Activated T-helper 1 cell treated with anti-CD3 and anti-CD28 coated beads, Interleukin-12 subunit alpha, Interleukin-12 subunit beta, Interleukin-2, Interleukin-4 antibody, amounts not matched to agents 30 ng/mL and 10 ng/mL and 1 ng/mL, durations not matched to agents 14 hours and 24 hours and 36 hours (primary cell): ENCODE data around the gene TBX3. TPM values are rescaled to one million over a fixed set of nuclear protein-coding genes. Genes with fewer than 3 reads are reported as not detected.

ENCODE experiments used
- DNase-seq: peaks from one replicate; pipeline ENCODE4 v3.0.0; 2021; ENCODE audit warnings: low spot score
- H3K27ac Mint-ChIP-seq: one replicate; pipeline ENCODE4 v1.8.0; 2021; ENCODE audit warnings: mild to moderate bottlenecking, mixed read lengths
- H3K27me3 Mint-ChIP-seq: one replicate; pipeline ENCODE4 v1.8.0; 2022; ENCODE audit warnings: mild to moderate bottlenecking, moderate library complexity, mixed read lengths; ENCODE audit not compliant: insufficient read depth
- H3K36me3 Mint-ChIP-seq: one replicate; pipeline ENCODE4 v1.8.0; 2021; ENCODE audit warnings: low read depth, mixed read lengths
- H3K4me1 Mint-ChIP-seq: one replicate; pipeline ENCODE4 v1.8.0; 2021; ENCODE audit warnings: low read depth, mixed read lengths
- H3K4me3 Mint-ChIP-seq: one replicate; pipeline ENCODE4 v1.8.0; 2021; ENCODE audit warnings: mild to moderate bottlenecking, moderate library complexity, mixed read lengths
- H3K9me3 Mint-ChIP-seq: one replicate; pipeline ENCODE4 v1.8.0; 2021; ENCODE audit warnings: mixed read lengths
- intact Hi-C: fragments of 100-400 bp; cut with micrococcal nuclease; formaldehyde crosslinking; loops from one replicate; pipeline ENCODE4 v1.15.1; 2024
- total RNA-seq: library from RNA; stranded (reverse); gene quantifications from 2 replicates; pipeline ENCODE4 v1.2.3, GENCODE V29; 2022

TBX3 gene
- total RNA-seq, 1 donor from 2014 or later: not detected

DNA sequence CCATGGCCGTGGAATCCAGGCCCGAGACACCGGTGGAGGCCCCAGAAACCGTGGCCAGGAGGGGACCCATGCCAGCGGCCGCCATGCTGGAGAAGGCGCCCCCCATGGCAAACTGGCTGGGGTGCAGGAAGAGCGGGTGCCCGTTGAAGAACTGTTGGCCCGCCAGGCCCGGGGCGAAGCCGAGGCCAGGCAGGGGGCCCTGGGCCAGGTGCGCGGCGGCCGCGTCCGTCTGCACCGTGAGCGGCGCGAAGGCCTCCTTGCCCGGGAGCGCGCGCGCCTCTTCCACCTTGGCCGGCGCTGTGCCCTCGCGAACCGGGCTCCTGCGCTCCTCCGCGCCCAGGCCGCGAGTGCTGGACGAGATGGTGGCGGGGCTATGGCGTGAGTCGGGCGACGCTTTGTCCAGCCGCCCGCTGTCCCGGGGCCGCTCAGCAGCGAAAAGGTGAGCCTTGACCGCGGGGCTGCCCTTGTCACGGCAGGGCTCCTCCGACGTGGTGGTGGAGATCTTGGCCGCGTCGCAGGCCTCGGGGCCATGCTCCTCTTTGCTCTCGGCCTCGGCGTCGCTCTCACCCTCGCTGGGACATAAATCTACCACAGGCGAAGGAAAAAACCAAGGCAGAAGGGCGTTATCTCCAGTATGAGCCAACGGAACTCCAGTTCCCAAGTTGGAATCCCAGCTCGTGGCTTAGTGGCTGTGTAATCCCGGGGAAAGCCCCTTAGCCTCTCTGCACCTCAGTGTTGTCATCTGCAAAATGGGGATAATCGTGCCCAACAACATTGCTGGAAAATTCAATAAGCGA lies 9.5 kb downstream of the TBX3 start:
- intact Hi-C loops: no loop called here
- no peak overlapping the region for H3K4me3 Mint-ChIP-seq
- H3K27me3 Mint-ChIP-seq: peaks cover 57% of the 10 kb centered on the region
- DNase-seq: no peak
- no peaks in the 10 kb centered on the region for H3K9me3 Mint-ChIP-seq
- no peaks in the 10 kb centered on the region for H3K36me3 Mint-ChIP-seq
- no peaks in the 10 kb centered on the region for H3K4me1 Mint-ChIP-seq
- H3K27ac Mint-ChIP-seq: no peak overlapping the region

DNA sequence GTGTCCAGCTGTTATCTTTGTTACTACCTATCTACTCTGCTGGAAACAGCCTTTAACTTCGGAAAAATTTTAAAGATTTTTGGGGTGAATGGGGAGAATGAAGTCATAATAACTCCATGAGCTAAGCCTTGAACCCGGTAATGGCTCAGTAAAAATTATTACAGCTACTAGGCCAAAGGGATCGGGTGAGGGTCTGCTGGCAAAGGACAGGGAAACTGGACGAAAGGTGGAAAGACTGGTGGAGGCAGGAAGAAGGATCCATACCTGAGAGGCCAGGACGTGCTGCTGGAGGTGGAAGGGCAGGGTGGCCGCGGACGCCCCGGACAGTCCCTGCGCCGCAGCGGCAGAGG lies 10.1 kb downstream of the TBX3 start:
- no peak for DNase-seq
- Mint-ChIP-seq H3K4me1 (no peaks in the 10 kb centered on the region), H3K4me3 (no peak overlapping the region), H3K27me3 (peaks cover 60% of the 10 kb centered on the region), H3K36me3 (no peaks in the 10 kb centered on the region), H3K27ac (no peak overlapping the region), H3K9me3 (no peaks in the 10 kb centered on the region)
- intact Hi-C loops: no loop called here

DNA sequence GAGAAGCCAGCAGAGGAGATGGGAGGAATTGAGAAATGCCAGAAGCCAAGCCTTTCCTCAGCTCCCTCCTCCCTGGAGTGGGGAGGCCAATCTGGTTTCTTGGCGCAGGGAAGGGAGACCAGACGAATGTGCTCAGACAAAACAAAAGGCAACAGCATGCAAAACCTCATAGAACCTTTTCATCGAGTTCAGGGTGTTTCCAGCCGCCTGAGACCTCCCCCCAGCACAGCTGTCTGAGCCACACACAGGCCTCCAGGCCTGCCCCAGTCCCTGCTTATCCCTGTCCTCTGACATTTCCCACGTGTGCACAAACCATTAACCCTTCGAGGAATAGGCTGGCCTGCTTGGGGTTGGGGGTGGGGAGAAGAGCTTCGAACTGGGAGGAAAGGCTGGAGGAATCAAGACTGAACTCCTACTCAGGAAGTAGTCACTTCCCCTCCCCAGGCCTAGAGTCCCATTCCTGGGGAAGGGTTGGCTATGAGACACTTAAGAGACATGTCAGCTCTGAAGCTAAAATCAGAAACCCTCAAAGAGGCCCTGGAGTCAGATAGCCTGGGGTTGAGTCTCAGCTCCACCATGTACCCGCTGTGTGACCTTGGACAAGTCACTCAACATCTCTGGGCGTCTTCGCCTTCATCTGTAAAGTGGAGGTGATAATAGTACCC lies 10.7 kb downstream of the TBX3 start:
- intact Hi-C loops: no loop called here
- H3K36me3 Mint-ChIP-seq: no peaks in the 10 kb centered on the region
- H3K9me3 Mint-ChIP-seq: no peaks in the 10 kb centered on the region
- H3K27me3 Mint-ChIP-seq: peaks cover 60% of the 10 kb centered on the region
- H3K4me3 Mint-ChIP-seq: no peak overlapping the region
- H3K4me1 Mint-ChIP-seq: no peaks in the 10 kb centered on the region
- no peak for DNase-seq
- H3K27ac Mint-ChIP-seq: no peak overlapping the region

GRCh38 chr12:114672817-114673168 lies 11.2 kb downstream of the TBX3 start:
- no peaks in the 10 kb centered on the region for H3K9me3 Mint-ChIP-seq
- no peak overlapping the region for H3K4me3 Mint-ChIP-seq
- DNase-seq: no peak
- H3K27me3 Mint-ChIP-seq: peaks cover 65% of the 10 kb centered on the region
- intact Hi-C loops: no loop called here
- no peak overlapping the region for H3K27ac Mint-ChIP-seq
- no peaks in the 10 kb centered on the region for H3K36me3 Mint-ChIP-seq
- H3K4me1 Mint-ChIP-seq: no peaks in the 10 kb centered on the region

GRCh38 chr12:114671443-114672411 lies 12.2 kb downstream of the TBX3 start:
- H3K27ac Mint-ChIP-seq: no peak overlapping the region
- H3K4me3 Mint-ChIP-seq: no peak overlapping the region
- peaks cover 70% of the 10 kb centered on the region for H3K27me3 Mint-ChIP-seq
- no peaks in the 10 kb centered on the region for H3K4me1 Mint-ChIP-seq
- intact Hi-C loops: loop anchor here (2.0 kb wide), 1 partner anchor 13 kb away; the partner anchor contains the start of gene TBX3
- no peaks in the 10 kb centered on the region for H3K36me3 Mint-ChIP-seq
- no peak for DNase-seq
- H3K9me3 Mint-ChIP-seq: no peaks in the 10 kb centered on the region

- Mint-ChIP-seq H3K4me3 (no peak overlapping the region), H3K9me3 (no peaks in the 10 kb centered on the region), H3K27ac (no peak overlapping the region), H3K27me3 (peaks cover 74% of the 10 kb centered on the region), H3K36me3 (no peaks in the 10 kb centered on the region), H3K4me1 (no peaks in the 10 kb centered on the region)
- no peak for DNase-seq
- intact Hi-C loops: loop anchor here (2.0 kb wide), 1 partner anchor 14 kb away; the partner anchor contains the start of gene TBX3
Measured at GRCh38 chr12:114671066-114671442, 12.9 kb downstream of the TBX3 start.

GRCh38 chr12:114670291-114670980 lies 13.5 kb downstream of the TBX3 start:
- Mint-ChIP-seq H3K9me3 (no peaks in the 10 kb centered on the region), H3K27ac (no peak overlapping the region)

DNA sequence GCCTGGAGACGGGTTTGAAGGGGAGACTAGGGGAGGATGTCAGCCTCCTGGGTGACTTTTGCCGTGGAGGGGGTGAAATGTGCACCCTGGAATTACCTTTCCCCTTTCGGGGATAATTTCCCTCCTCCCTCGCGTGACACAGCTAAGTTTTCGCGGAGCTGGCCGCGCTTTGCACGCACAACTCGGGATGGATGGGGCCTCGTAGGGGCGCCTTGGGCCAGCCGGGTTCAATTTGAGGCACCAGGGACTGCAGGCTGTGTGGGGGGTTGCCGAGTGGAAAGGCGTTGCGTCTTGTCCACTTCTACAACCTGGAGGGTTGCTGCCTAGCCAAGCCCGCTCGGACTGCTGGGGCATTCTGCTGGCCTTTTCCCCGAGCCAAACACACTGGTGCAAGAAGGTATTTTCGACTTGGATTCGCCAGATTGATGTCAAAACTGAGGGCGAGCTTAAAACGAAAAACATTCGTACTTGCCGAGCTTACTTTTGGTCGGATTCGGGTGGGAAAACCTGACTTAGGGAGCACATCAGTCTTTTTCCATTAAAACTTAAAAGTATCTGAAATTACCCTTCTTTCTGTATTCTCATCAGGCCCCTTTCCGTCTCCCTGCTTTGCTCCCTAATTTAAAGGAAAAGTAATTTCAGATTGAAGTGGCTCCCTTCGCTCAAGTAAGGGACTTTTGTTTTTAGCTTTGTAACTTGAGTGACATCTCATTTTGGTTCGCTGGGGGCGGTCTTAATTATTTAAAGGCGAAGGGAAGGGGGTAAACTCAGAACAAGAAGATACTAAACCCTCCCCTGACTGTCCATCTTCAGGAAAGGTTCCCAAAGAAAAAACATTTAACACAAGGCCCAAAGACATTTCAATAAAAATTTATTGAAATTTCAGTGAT lies 14.3 kb downstream of the TBX3 start:
- Mint-ChIP-seq H3K27me3 (peaks cover 68% of the 10 kb centered on the region), H3K9me3 (no peaks in the 10 kb centered on the region), H3K36me3 (no peaks in the 10 kb centered on the region), H3K27ac (no peak overlapping the region), H3K4me1 (no peaks in the 10 kb centered on the region), H3K4me3 (no peak overlapping the region)
- intact Hi-C loops: loop anchor here (2.0 to 5.0 kb wide), 4 partner anchors 15 to 1202 kb away; partner anchors contain the start of gene TBX3
- DNase-seq: no peak

More at GRCh38 chr12:114670291-114670980, 13.5 kb downstream of the TBX3 start:
- H3K4me1 Mint-ChIP-seq: no peaks in the 10 kb centered on the region
- intact Hi-C loops: loop anchor here (2.0 kb wide), 1 partner anchor 14 kb away; the partner anchor contains the start of gene TBX3
- peaks cover 71% of the 10 kb centered on the region for H3K27me3 Mint-ChIP-seq
- no peak for DNase-seq
- H3K36me3 Mint-ChIP-seq: no peaks in the 10 kb centered on the region
- H3K4me3 Mint-ChIP-seq: no peak overlapping the region

DNA sequence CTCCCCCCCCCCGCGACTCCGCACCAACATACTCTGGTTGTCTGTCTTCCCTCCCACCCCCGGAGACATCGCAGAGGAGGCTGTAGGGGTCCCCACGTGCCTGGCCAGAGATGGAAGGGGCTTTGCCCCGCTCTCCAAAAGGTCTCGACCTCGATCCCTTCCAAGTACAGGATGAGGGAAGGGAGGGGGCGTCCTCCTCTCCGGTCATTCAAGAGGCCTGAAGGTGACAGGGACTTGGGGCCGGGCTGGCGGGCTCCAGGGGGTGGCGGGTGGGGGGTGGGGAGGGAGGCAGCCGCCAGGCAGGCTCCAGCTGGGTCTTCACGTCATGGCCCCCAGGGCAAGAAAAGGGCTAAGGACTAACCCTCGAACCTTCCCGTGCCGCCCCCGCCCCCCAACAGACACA lies 15.1 kb downstream of the TBX3 start:
- intact Hi-C loops: loop anchor here (5.0 kb wide), 3 partner anchors 227 to 1202 kb away; no protein-coding TSS in a partner anchor
- Mint-ChIP-seq H3K9me3 (no peaks in the 10 kb centered on the region), H3K4me3 (no peak overlapping the region), H3K27ac (no peak overlapping the region), H3K4me1 (no peaks in the 10 kb centered on the region), H3K36me3 (no peaks in the 10 kb centered on the region), H3K27me3 (peaks cover 74% of the 10 kb centered on the region)
- no peak for DNase-seq

- Mint-ChIP-seq H3K27me3 (peaks cover 76% of the 10 kb centered on the region), H3K4me3 (no peak overlapping the region), H3K9me3 (no peaks in the 10 kb centered on the region), H3K4me1 (no peaks in the 10 kb centered on the region), H3K36me3 (no peaks in the 10 kb centered on the region), H3K27ac (no peak overlapping the region)
- intact Hi-C loops: loop anchor here (5.0 kb wide), 3 partner anchors 226 to 1201 kb away; no protein-coding TSS in a partner anchor
- no peak for DNase-seq
Measured at GRCh38 chr12:114668151-114668885, 15.7 kb downstream of the TBX3 start.

DNA sequence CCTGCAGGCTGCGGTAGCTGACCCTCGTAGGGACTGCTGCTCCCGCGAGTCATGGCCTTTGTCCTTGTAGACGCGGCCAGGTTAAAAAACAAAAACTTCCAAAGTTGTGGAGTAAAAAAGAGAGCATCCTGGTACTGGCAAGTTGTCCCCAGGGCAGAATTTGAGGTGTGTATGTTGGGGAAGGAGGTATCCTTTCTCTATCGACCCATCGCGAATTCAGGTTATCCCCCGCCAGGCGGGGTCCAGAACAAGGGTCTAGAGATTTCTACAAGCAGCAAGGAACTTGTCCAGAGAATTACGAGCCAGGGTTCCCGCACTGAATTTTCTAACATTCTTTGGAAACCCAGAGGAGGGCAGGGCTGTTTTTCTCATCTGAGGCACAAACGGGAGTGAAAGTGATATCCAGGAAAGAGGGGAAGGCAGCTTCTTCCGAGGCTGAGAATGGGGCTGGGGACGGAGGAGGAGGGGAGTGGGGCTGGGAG lies 16.3 kb downstream of the TBX3 start:
- Mint-ChIP-seq H3K9me3 (no peaks in the 10 kb centered on the region), H3K27me3 (peaks cover 74% of the 10 kb centered on the region), H3K4me3 (no peak overlapping the region), H3K4me1 (no peaks in the 10 kb centered on the region), H3K27ac (no peak overlapping the region), H3K36me3 (no peaks in the 10 kb centered on the region)
- intact Hi-C loops: loop anchor here (2.0 to 5.0 kb wide), 4 partner anchors 25 to 1200 kb away; no protein-coding TSS in a partner anchor
- DNase-seq: no peak
